PC-3 (cell line): ENCODE results near the gene SERPINE1. TPM values are rescaled to one million over a fixed set of nuclear protein-coding genes. Genes with fewer than 3 reads are reported as not detected.

ENCODE experiments used
- ATAC-seq: fragments of 200-7000 bp; cut with Tn5 transposase; 2 replicates; pipeline ENCODE4 v1.9.1; 2020; ENCODE audit warnings: mild to moderate bottlenecking, moderate library complexity
- BruUV-seq: library from RNA; stranded (reverse); fragments of 400-500 nt; replicated peaks from 2 replicates; lab custom pipeline; 2021; lab: Mats Ljungman, UMichigan
- CTCF ChIA-PET: fragments of 300-600 bp; sonication (Branson Sonifier 250); formaldehyde crosslinking; loops from one replicate; lab custom pipeline; 2022; ENCODE audit warnings: antibody characterized with exemption; lab: Charles Lee
- POLR2A ChIA-PET: fragments of 300-600 bp; sonication (Branson Sonifier 250); formaldehyde crosslinking; loops from one replicate; lab custom pipeline; 2022; ENCODE audit warnings: antibody characterized with exemption; ENCODE audit not compliant: unreplicated experiment; lab: Charles Lee
- DNase-seq: peaks from one replicate; pipeline ENCODE4 v3.0.0-alpha.2; 2015
- H2AFZ ChIP-seq: fragments of 300-600 bp; sonication (generic); 2 replicates; pipeline ENCODE4 v1.6.0; 2016; ENCODE audit warnings: antibody characterized with exemption, low read length
- H3F3A ChIP-seq: fragments of 300-600 bp; sonication (generic); one replicate; pipeline ENCODE4 v1.6.0; 2017; ENCODE audit warnings: antibody characterized with exemption, low read length, control low read depth, mild to moderate bottlenecking; ENCODE audit not compliant: unreplicated experiment
- H3K27ac ChIP-seq: fragments of 300-600 bp; sonication (generic); 2 replicates; pipeline ENCODE4 v1.5.1; 2016; ENCODE audit warnings: mild to moderate bottlenecking, low read length
- H3K27me3 ChIP-seq: fragments of 300-600 bp; sonication (generic); 2 replicates; pipeline ENCODE4 v1.6.1; 2016; ENCODE audit warnings: low read length, mixed read lengths
- H3K36me3 ChIP-seq: fragments of 300-600 bp; sonication (generic); 2 replicates; pipeline ENCODE4 v1.6.1; 2016; ENCODE audit warnings: low read depth, mixed run types, low read length, mixed read lengths
- H3K4me1 ChIP-seq: fragments of 300-600 bp; sonication (generic); 2 replicates; pipeline ENCODE4 v1.5.1; 2016; ENCODE audit warnings: low read length; ENCODE audit not compliant: insufficient read depth
- H3K4me2 ChIP-seq: fragments of 300-600 bp; sonication (generic); 2 replicates; pipeline ENCODE4 v1.6.0; 2016; ENCODE audit warnings: low read length
- H3K4me3 ChIP-seq: fragments of 300-600 bp; sonication (generic); 2 replicates; pipeline ENCODE4 v1.5.1; 2016; ENCODE audit warnings: mild to moderate bottlenecking, low read length, mixed read lengths
- H3K79me2 ChIP-seq: fragments of 300-600 bp; sonication (generic); 2 replicates; pipeline ENCODE4 v1.6.1; 2017; ENCODE audit warnings: low read length, mixed read lengths
- H3K9ac ChIP-seq: fragments of 300-600 bp; sonication (generic); 2 replicates; pipeline ENCODE4 v1.6.0; 2016; ENCODE audit warnings: mild to moderate bottlenecking, low read length
- H3K9me2 ChIP-seq: fragments of 300-600 bp; sonication (generic); replicated peaks from 2 replicates; pipeline ENCODE4 v1.6.1; 2016; ENCODE audit warnings: mixed run types, low read length, mixed read lengths
- H3K9me3 ChIP-seq: fragments of 300-600 bp; sonication (generic); 2 replicates; pipeline ENCODE4 v1.6.1; 2016; ENCODE audit warnings: low read length, mixed read lengths
- H4K20me1 ChIP-seq: fragments of 300-600 bp; sonication (generic); 2 replicates; pipeline ENCODE4 v1.6.1; 2016; ENCODE audit warnings: low read length, mixed read lengths
- CTCF ChIP-seq: fragments of 300-600 bp; sonication (generic); conservative IDR thresholded peaks from 2 replicates; pipeline ENCODE4 v1.5.1; 2017; ENCODE audit warnings: antibody characterized with exemption, low read depth, mild to moderate bottlenecking, low read length
- EZH2 ChIP-seq: fragments of 300-600 bp; sonication (generic); IDR thresholded peaks from one replicate; pipeline ENCODE4 v1.6.1; 2017; ENCODE audit warnings: antibody characterized with exemption, mild to moderate bottlenecking, low read length; ENCODE audit not compliant: unreplicated experiment
- EZH2phosphoT487 ChIP-seq: fragments of 300-600 bp; sonication (generic); IDR thresholded peaks from 2 replicates; pipeline ENCODE4 v1.6.1; 2018; ENCODE audit warnings: mild to moderate bottlenecking, antibody characterized with exemption, low read length, borderline replicate concordance
- intact Hi-C: fragments of 100-400 bp; cut with micrococcal nuclease; formaldehyde crosslinking; loops from 2 replicates; pipeline ENCODE4 v1.9.0; 2023
- total RNA-seq: library from RNA; depleted of rRNA; stranded (reverse); fragments of >200 nt; gene quantifications from 2 replicates; pipeline ENCODE4 v1.2.3, GENCODE V29; 2014

SERPINE1 gene
- total RNA-seq, 1 experiment from 2014 or later: 46.1 TPM

GRCh38 chr7:101127460-101128039 is 646 bp downstream of the SERPINE1 start:
- TSS peak; percentile 85 for BruUV-seq
- Histone ChIP-seq H3K9ac (peak overlapping the region; percentile 11; the same call in 1 of the 2 replicates), H3K4me2 (peak overlapping the region; percentile 61), H3K27me3 (no peaks in the 10 kb centered on the region), H3K79me2 (no peaks in the 10 kb centered on the region), H4K20me1 (no peaks in the 10 kb centered on the region), H2AFZ (no peak overlapping the region), H3K4me3 (peak overlapping the region; percentile 52), H3K4me1 (peaks cover 32% of the 10 kb centered on the region), H3K9me3 (no peaks in the 10 kb centered on the region), H3F3A (no peaks in the 10 kb centered on the region), H3K9me2 (no peaks in the 10 kb centered on the region), H3K27ac (no peak overlapping the region), H3K36me3 (no peaks in the 10 kb centered on the region)
- intact Hi-C loops: no loop called here
- DNase-seq: no peak
- ChIA-PET CTCF (no interaction called here), POLR2A (interaction anchor here (0.6 kb wide), 1 partner anchor 9 kb away, joined by 5 read pairs; no protein-coding TSS in a partner anchor)
- no peak for ATAC-seq
- no peak for TF ChIP-seq EZH2phosphoT487
- no peak for TF ChIP-seq CTCF
- no peak for TF ChIP-seq EZH2

DNA sequence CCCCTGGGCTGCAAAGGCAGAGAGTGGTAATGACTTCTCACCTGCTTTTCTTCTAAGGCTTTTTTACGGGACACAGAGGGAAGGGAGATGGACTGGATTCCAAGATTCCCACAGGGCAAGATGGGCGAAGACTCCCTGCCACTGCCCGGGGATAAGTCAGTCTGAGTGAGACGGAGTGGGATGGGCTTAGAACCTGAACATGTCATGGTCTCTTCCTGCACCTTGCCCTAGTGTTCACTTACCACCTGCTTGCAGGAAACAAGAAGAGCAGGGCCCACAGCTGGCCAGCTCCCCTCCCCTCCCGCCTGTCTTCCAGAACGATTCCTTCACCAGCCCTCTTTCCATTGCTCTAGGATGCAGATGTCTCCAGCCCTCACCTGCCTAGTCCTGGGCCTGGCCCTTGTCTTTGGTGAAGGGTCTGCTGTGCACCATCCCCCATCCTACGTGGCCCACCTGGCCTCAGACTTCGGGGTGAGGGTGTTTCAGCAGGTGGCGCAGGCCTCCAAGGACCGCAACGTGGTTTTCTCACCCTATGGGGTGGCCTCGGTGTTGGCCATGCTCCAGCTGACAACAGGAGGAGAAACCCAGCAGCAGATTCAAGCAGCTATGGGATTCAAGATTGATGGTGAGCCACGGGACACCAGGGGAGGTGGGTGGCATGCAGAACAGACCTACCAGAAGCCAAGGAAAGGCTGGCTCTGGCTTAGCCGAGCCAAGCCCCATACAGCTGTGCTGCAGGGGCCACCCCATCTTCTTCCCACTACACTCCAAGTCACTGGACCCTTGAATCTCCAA is 1.3 kb downstream of the SERPINE1 start:
- peak overlapping the region; percentile 52; the same call in 1 of the 2 replicates for H3K4me3 ChIP-seq
- H3K9me2 ChIP-seq: no peaks in the 10 kb centered on the region
- no peaks in the 10 kb centered on the region for H4K20me1 ChIP-seq
- no peaks in the 10 kb centered on the region for H3K9me3 ChIP-seq
- H3K9ac ChIP-seq: no peak overlapping the region
- H2AFZ ChIP-seq: no peak overlapping the region
- intact Hi-C loops: no loop called here
- ChIA-PET POLR2A (interaction anchor here (0.6 kb wide), 1 partner anchor 10 kb away, joined by 5 read pairs; no protein-coding TSS in a partner anchor), CTCF (no interaction called here)
- TF ChIP-seq EZH2 (no peak), CTCF (no peak), EZH2phosphoT487 (no peak)
- peaks cover 30% of the 10 kb centered on the region for H3K4me1 ChIP-seq
- peak overlapping the region; percentile 61 for H3K4me2 ChIP-seq
- no peaks in the 10 kb centered on the region for H3K36me3 ChIP-seq
- ATAC-seq (no peak; the same call in 1 of the 2 replicates), DNase-seq (peak; percentile 25)
- no peaks in the 10 kb centered on the region for H3K27me3 ChIP-seq
- no peak overlapping the region for H3K27ac ChIP-seq
- H3F3A ChIP-seq: no peaks in the 10 kb centered on the region
- no TSS peak for BruUV-seq
- H3K79me2 ChIP-seq: no peaks in the 10 kb centered on the region
